ENCODE measurements around the gene NEDD4L.

The NEDD4L gene

GRCh38 chr18:58207520-58208152, 163.6 kb downstream of the NEDD4L start:
- Histone ChIP-seq H3K9me3 (no peaks in the 10 kb centered on the region), H3K4me2 (peak overlapping the region; percentile 59), H4K20me1 (no peaks in the 10 kb centered on the region), H3K9ac (no peak overlapping the region), H3K27ac (no peak overlapping the region), H3K4me3 (no peak overlapping the region), H3K36me3 (no peaks in the 10 kb centered on the region), H3K27me3 (no peaks in the 10 kb centered on the region), H3K4me1 (peaks cover 16% of the 10 kb centered on the region)
- no peak for TF ChIP-seq Cebpa-rat (IDR thresholded peaks at IDR 0.05)

GRCh38 chr18:58208207-58208932, 164.3 kb downstream of the NEDD4L start:
- 0 out of 2 replicates have a peak overlapping the region, but pooled peaks have one; percentile 5 for H3K27ac ChIP-seq
- no peaks in the 10 kb centered on the region; the same call in 1 of the 2 replicates for H4K20me1 ChIP-seq
- no peak overlapping the region for H3K4me3 ChIP-seq
- peak overlapping the region; percentile 59 for H3K4me2 ChIP-seq
- no peaks in the 10 kb centered on the region for H3K27me3 ChIP-seq
- TF ChIP-seq Cebpa-rat (IDR thresholded peaks at IDR 0.05) = no peak
- H3K9me3 ChIP-seq = no peaks in the 10 kb centered on the region
- no peaks in the 10 kb centered on the region for H3K36me3 ChIP-seq
- peaks cover 21% of the 10 kb centered on the region for H3K4me1 ChIP-seq
- H3K9ac ChIP-seq = no peak overlapping the region

- no peak for TF ChIP-seq Cebpa-rat (IDR thresholded peaks at IDR 0.05)
- no peak overlapping the region for H3K4me2 ChIP-seq
- H3K9me3 ChIP-seq = no peaks in the 10 kb centered on the region
- no peak overlapping the region for H3K27ac ChIP-seq
- peaks cover 6% of the 10 kb centered on the region; the same call in 1 of the 2 replicates for H4K20me1 ChIP-seq
- H3K4me1 ChIP-seq = peaks cover 30% of the 10 kb centered on the region
- no peak overlapping the region for H3K9ac ChIP-seq
- no peaks in the 10 kb centered on the region for H3K36me3 ChIP-seq
- no peak overlapping the region for H3K4me3 ChIP-seq
- H3K27me3 ChIP-seq = no peaks in the 10 kb centered on the region
Observed at GRCh38 chr18:58209326-58209725, 165.3 kb downstream of the NEDD4L start.

GRCh38 chr18:58211510-58211909, 167.5 kb downstream of the NEDD4L start:
- H3K36me3 ChIP-seq = no peaks in the 10 kb centered on the region
- no peak overlapping the region for H3K27ac ChIP-seq
- no peak overlapping the region for H3K4me2 ChIP-seq
- H3K9ac ChIP-seq = no peak overlapping the region
- peaks cover 32% of the 10 kb centered on the region for H3K4me1 ChIP-seq
- TF ChIP-seq Cebpa-rat (IDR thresholded peaks at IDR 0.05) = no peak
- no peaks in the 10 kb centered on the region for H3K9me3 ChIP-seq
- no peaks in the 10 kb centered on the region for H3K27me3 ChIP-seq
- no peak overlapping the region for H3K4me3 ChIP-seq
- peaks cover 6% of the 10 kb centered on the region; the same call in 1 of the 2 replicates for H4K20me1 ChIP-seq

GRCh38 chr18:58212274-58212673, 168.2 kb downstream of the NEDD4L start:
- no peak for TF ChIP-seq Cebpa-rat (IDR thresholded peaks at IDR 0.05)
- H4K20me1 ChIP-seq = peaks cover 6% of the 10 kb centered on the region; the same call in 1 of the 2 replicates
- no peak overlapping the region for H3K4me3 ChIP-seq
- no peak overlapping the region for H3K9ac ChIP-seq
- H3K27ac ChIP-seq = no peak overlapping the region
- no peaks in the 10 kb centered on the region for H3K27me3 ChIP-seq
- no peak overlapping the region for H3K4me2 ChIP-seq
- peaks cover 32% of the 10 kb centered on the region for H3K4me1 ChIP-seq
- no peaks in the 10 kb centered on the region for H3K36me3 ChIP-seq
- H3K9me3 ChIP-seq = no peaks in the 10 kb centered on the region

GRCh38 chr18:58213440-58213839, 169.4 kb downstream of the NEDD4L start:
- Histone ChIP-seq H3K27me3 (no peaks in the 10 kb centered on the region), H3K9ac (no peak overlapping the region), H3K4me1 (peaks cover 21% of the 10 kb centered on the region), H3K27ac (no peak overlapping the region), H4K20me1 (peaks cover 6% of the 10 kb centered on the region; the same call in 1 of the 2 replicates), H3K4me2 (peak overlapping the region; percentile 76), H3K4me3 (no peak overlapping the region), H3K36me3 (no peaks in the 10 kb centered on the region), H3K9me3 (no peaks in the 10 kb centered on the region)
- TF ChIP-seq Cebpa-rat (IDR thresholded peaks at IDR 0.05) = no peak

GRCh38 chr18:58215011-58215410, 171.0 kb downstream of the NEDD4L start:
- H3K4me3 ChIP-seq = no peak overlapping the region
- H3K9me3 ChIP-seq = no peaks in the 10 kb centered on the region
- no peak overlapping the region for H3K9ac ChIP-seq
- no peak for TF ChIP-seq Cebpa-rat (IDR thresholded peaks at IDR 0.05)
- no peak overlapping the region for H3K27ac ChIP-seq
- no peak overlapping the region for H3K4me2 ChIP-seq
- H3K27me3 ChIP-seq = no peaks in the 10 kb centered on the region
- peaks cover 15% of the 10 kb centered on the region for H3K4me1 ChIP-seq
- H3K36me3 ChIP-seq = no peaks in the 10 kb centered on the region
- peaks cover 6% of the 10 kb centered on the region; the same call in 1 of the 2 replicates for H4K20me1 ChIP-seq

GRCh38 chr18:58216071-58216481, 172.1 kb downstream of the NEDD4L start:
- H3K9me3 ChIP-seq = no peaks in the 10 kb centered on the region
- no peak overlapping the region for H3K9ac ChIP-seq
- peaks cover 15% of the 10 kb centered on the region for H3K4me1 ChIP-seq
- H3K27ac ChIP-seq = no peak overlapping the region
- H3K4me3 ChIP-seq = no peak overlapping the region
- TF ChIP-seq Cebpa-rat (IDR thresholded peaks at IDR 0.05) = no peak
- H3K4me2 ChIP-seq = no peak overlapping the region
- H4K20me1 ChIP-seq = peaks cover 6% of the 10 kb centered on the region; the same call in 1 of the 2 replicates
- H3K36me3 ChIP-seq = no peaks in the 10 kb centered on the region
- no peaks in the 10 kb centered on the region for H3K27me3 ChIP-seq

GRCh38 chr18:58217052-58217451, 173.0 kb downstream of the NEDD4L start:
- no peak overlapping the region for H3K4me2 ChIP-seq
- no peak overlapping the region for H3K9ac ChIP-seq
- no peak overlapping the region for H3K4me3 ChIP-seq
- H3K27ac ChIP-seq = no peak overlapping the region
- peaks cover 6% of the 10 kb centered on the region; the same call in 1 of the 2 replicates for H4K20me1 ChIP-seq
- no peaks in the 10 kb centered on the region for H3K9me3 ChIP-seq
- peaks cover 15% of the 10 kb centered on the region for H3K4me1 ChIP-seq
- no peaks in the 10 kb centered on the region for H3K27me3 ChIP-seq
- no peak for TF ChIP-seq Cebpa-rat (IDR thresholded peaks at IDR 0.05)
- no peaks in the 10 kb centered on the region for H3K36me3 ChIP-seq

- Histone ChIP-seq H3K4me3 (no peak overlapping the region), H3K36me3 (no peaks in the 10 kb centered on the region), H3K9ac (no peak overlapping the region), H3K4me2 (no peak overlapping the region), H3K4me1 (peaks cover 21% of the 10 kb centered on the region), H4K20me1 (peaks cover 6% of the 10 kb centered on the region; the same call in 1 of the 2 replicates), H3K27ac (no peak overlapping the region), H3K9me3 (no peaks in the 10 kb centered on the region), H3K27me3 (no peaks in the 10 kb centered on the region)
- no peak for TF ChIP-seq Cebpa-rat (IDR thresholded peaks at IDR 0.05)
Observed at GRCh38 chr18:58218117-58218516, 174.1 kb downstream of the NEDD4L start.

All from BLaER1 (cell line).